Sigmoid colon (tissue), 4 donors: ENCODE results near the gene XYLT1.

Experiments used
- CTCF ChIP-seq, 4 experiments: fragments of 450-650 bp in 3 of 4; fragments of 200-600 bp in 1 of 4; IDR thresholded peaks; one replicate each; pipeline ENCODE4 v1.5.1; 2016 to 2019; ENCODE audit warnings: antibody characterized with exemption in 4 of 4, mild to moderate bottlenecking in 3 of 4, moderate library complexity in 2 of 4
- POLR2A ChIP-seq, 2 donors: fragments of 450-650 bp; IDR thresholded peaks; one replicate each; pipeline ENCODE4 v1.6.1; 2016; ENCODE audit warnings: antibody characterized with exemption in 2 of 2, mild to moderate bottlenecking in 2 of 2, moderate library complexity in 2 of 2
- POLR2AphosphoS5 ChIP-seq, 4 donors: sonication (generic); formaldehyde crosslinking; IDR thresholded peaks; one replicate each; pipeline ENCODE4 v1.6.1; 2017; ENCODE audit warnings: antibody characterized with exemption in 4 of 4

GRCh38 chr16:17463335-17463734, 7.4 kb downstream of the XYLT1 start:
- TF ChIP-seq CTCF (IDR thresholded peaks at IDR 0.05) (no peak), POLR2AphosphoS5 (IDR thresholded peaks at IDR 0.05) (no peak), POLR2A (IDR thresholded peaks at IDR 0.05) (no peak)
